Measurements from ENCODE around the gene WIPI1. TPM values are rescaled to one million over a fixed set of nuclear protein-coding genes. Genes with fewer than 3 reads are reported as not detected.

Gene WIPI1
- total and polyA plus RNA-seq, 9 of the 15 experiments (the other 6 are each of a cell fraction or from before 2014, with no cell fraction given): 3.7 to 23.5 (median 11.8) TPM

- no peak for TF ChIP-seq POLR2AphosphoS5 (IDR thresholded peaks at IDR 0.05; ENCODE audit: control insufficient read depth, insufficient read depth, low read depth, low read length)
- no peak for TF ChIP-seq ARHGAP35 (IDR thresholded peaks at IDR 0.05; ENCODE audit: partially characterized antibody)
- no peak for TF ChIP-seq GABPA (tag; conservative IDR thresholded peaks at IDR 0.05; ENCODE audit: low read depth)
- TF ChIP-seq JUND (IDR thresholded peaks at IDR 0.05; ENCODE audit: borderline replicate concordance, low read depth, low read length): peak; percentile 41; the same call in 1 of the 2 replicates
- no peak; the same call in 2 of the 3 replicates for TF ChIP-seq JUND (tag; IDR thresholded peaks at IDR 0.05; ENCODE audit: borderline replicate concordance, low read depth, low read length)
- no peak for TF ChIP-seq ZNF668 (CRISPR knock-in tag; IDR thresholded peaks at IDR 0.05)
- TF ChIP-seq, protein P1, sequence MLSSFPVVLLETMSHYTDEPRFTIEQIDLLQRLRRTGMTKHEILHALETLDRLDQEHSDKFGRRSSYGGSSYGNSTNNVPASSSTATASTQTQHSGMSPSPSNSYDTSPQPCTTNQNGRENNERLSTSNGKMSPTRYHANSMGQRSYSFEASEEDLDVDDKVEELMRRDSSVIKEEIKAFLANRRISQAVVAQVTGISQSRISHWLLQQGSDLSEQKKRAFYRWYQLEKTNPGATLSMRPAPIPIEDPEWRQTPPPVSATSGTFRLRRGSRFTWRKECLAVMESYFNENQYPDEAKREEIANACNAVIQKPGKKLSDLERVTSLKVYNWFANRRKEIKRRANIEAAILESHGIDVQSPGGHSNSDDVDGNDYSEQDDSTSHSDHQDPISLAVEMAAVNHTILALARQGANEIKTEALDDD (IDR thresholded peaks at IDR 0.05): peak; percentile 63; the same call in 1 of the 2 replicates
- no peak for TF ChIP-seq ZNF408 (CRISPR knock-in tag; IDR thresholded peaks at IDR 0.05; ENCODE audit: low read depth)
- TF ChIP-seq SMC3 (conservative IDR thresholded peaks at IDR 0.05; ENCODE audit: insufficient read depth, low read depth, low read length): peak; percentile 74
- no peak for TF ChIP-seq AFF4 (CRISPR knock-in tag; IDR thresholded peaks at IDR 0.05)
- no peak for TF ChIP-seq ZNF444 (CRISPR knock-in tag; IDR thresholded peaks at IDR 0.05)
- no peak for TF ChIP-seq IRF2 (CRISPR knock-in tag; IDR thresholded peaks at IDR 0.05)
- 0 out of 2 replicates have a peak, but pooled peaks have one; percentile 15 for TF ChIP-seq ARID1B (IDR thresholded peaks at IDR 0.05)
- TF ChIP-seq, protein P2, sequence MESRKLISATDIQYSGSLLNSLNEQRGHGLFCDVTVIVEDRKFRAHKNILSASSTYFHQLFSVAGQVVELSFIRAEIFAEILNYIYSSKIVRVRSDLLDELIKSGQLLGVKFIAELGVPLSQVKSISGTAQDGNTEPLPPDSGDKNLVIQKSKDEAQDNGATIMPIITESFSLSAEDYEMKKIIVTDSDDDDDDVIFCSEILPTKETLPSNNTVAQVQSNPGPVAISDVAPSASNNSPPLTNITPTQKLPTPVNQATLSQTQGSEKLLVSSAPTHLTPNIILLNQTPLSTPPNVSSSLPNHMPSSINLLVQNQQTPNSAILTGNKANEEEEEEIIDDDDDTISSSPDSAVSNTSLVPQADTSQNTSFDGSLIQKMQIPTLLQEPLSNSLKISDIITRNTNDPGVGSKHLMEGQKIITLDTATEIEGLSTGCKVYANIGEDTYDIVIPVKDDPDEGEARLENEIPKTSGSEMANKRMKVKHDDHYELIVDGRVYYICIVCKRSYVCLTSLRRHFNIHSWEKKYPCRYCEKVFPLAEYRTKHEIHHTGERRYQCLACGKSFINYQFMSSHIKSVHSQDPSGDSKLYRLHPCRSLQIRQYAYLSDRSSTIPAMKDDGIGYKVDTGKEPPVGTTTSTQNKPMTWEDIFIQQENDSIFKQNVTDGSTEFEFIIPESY (CRISPR knock-in tag; IDR thresholded peaks at IDR 0.05): no peak
- TF ChIP-seq BRF1 (IDR thresholded peaks at IDR 0.05; ENCODE audit: borderline replicate concordance, extremely low read depth, insufficient read length): no peak
- TF ChIP-seq ZBTB1 (CRISPR knock-in tag; IDR thresholded peaks at IDR 0.05; ENCODE audit: borderline replicate concordance, low read depth): no peak
- no peak for TF ChIP-seq SFPQ (IDR thresholded peaks at IDR 0.05; ENCODE audit: low read depth, low read length)
- no peak for TF ChIP-seq NFRKB (IDR thresholded peaks at IDR 0.05; ENCODE audit: low read depth)
These were observed 5.3 kb upstream of the WIPI1 start (continued) for GRCh38 chr17:68462381-68463210.

Data from K562 (cell line).